Measurements from ENCODE around the gene RIT1.

RIT1 gene

GRCh38 chr1:155856257-155856974 lies 54.7 kb downstream of the RIT1 start:
- no peak for DNase-seq

- DNase-seq = no peak
Measured at GRCh38 chr1:155850345-155850744, 60.8 kb downstream of the RIT1 start.

GRCh38 chr1:155847823-155848529 lies 63.2 kb downstream of the RIT1 start:
- no peak for DNase-seq
